HCT116 (cell line): Measurements from ENCODE around the gene TIAM2. TPM values are rescaled to one million over a fixed set of nuclear protein-coding genes. Genes with fewer than 3 reads are reported as not detected.

Source experiments
- ATAC-seq: fragments of 200-7000 bp; cut with Tn5 transposase; 2 replicates; pipeline ENCODE4 v1.9.1; 2020; ENCODE audit warnings: mild to moderate bottlenecking, moderate library complexity
- BruUV-seq: library from RNA; stranded (reverse); fragments of 400-500 nt; replicated peaks from 2 replicates; lab custom pipeline; 2021; lab: Mats Ljungman, UMichigan
- CTCF ChIA-PET: fragments of 300-600 bp; sonication (Branson Sonifier 250); formaldehyde crosslinking; loops from one replicate; lab custom pipeline; 2021; ENCODE audit warnings: antibody characterized with exemption; lab: Charles Lee
- POLR2A ChIA-PET: fragments of 300-600, 350-600 bp; sonication (Branson Sonifier 250); formaldehyde crosslinking; loops from one replicate; lab custom pipeline; 2021; ENCODE audit warnings: antibody characterized with exemption; lab: Charles Lee
- RAD21 ChIA-PET, 2 experiments: fragments of 300-600 bp; sonication (Branson Sonifier 250); formaldehyde crosslinking; loops; one replicate each; lab custom pipeline; 2023; ENCODE audit warnings: low total read pairs in 2 of 2; ENCODE audit not compliant: uncharacterized antibody in 2 of 2, unreplicated experiment in 2 of 2, low non-redundant PET in 1 of 2; lab: Charles Lee
- DNase-seq: peaks from one replicate; pipeline ENCODE4 v3.0.0-alpha.2; 2010; ENCODE audit warnings: low read depth, low spot score
- H2AFZ ChIP-seq: fragments of 200-600 bp; shearing (Covaris generic), sonication (generic); 2 replicates; pipeline ENCODE4 v1.6.1; 2017; ENCODE audit warnings: low read depth, mixed run types, mixed read lengths, antibody characterized with exemption, low read length; ENCODE audit not compliant: poor library complexity, severe bottlenecking
- H3K27ac ChIP-seq: 2 replicates; pipeline ENCODE4 v1.5.1; 2012; ENCODE audit warnings: low read depth, low read length
- H3K27me3 ChIP-seq: fragments of 200-600 bp; sonication (generic); 2 replicates; pipeline ENCODE4 v1.6.1; 2016; ENCODE audit warnings: mixed run types, low read length, mixed read lengths; ENCODE audit not compliant: insufficient read depth
- H3K36me3 ChIP-seq, 2 experiments: fragments of 200-500 bp in 1 of 2; fragments of 200-600 bp in 1 of 2; sonication (Bioruptor generic) in 1 of 2; sonication (generic) in 1 of 2; 2 replicates each; pipeline versions ENCODE4 v1.5.1 to v1.6.1; 2014 to 2016; ENCODE audit warnings: low read length in 2 of 2, inconsistent platforms in 1 of 2, mixed read lengths in 1 of 2, mixed run types in 1 of 2; ENCODE audit not compliant: insufficient read depth in 2 of 2, control insufficient read depth in 1 of 2
- H3K4me1 ChIP-seq, 2 experiments: fragments of 200-600 bp in 1 of 2; sonication (generic) in 1 of 2; 2 replicates each; pipeline versions ENCODE4 v1.5.1 to v1.6.1; 2012 to 2017; ENCODE audit warnings: low read length in 2 of 2, inconsistent platforms in 1 of 2, mild to moderate bottlenecking in 1 of 2, mixed read lengths in 1 of 2, mixed run types in 1 of 2, moderate library complexity in 1 of 2; ENCODE audit not compliant: insufficient read depth in 2 of 2, control insufficient read depth in 1 of 2
- H3K4me2 ChIP-seq: fragments of 200-600 bp; sonication (generic); 2 replicates; pipeline ENCODE4 v1.6.1; 2017; ENCODE audit warnings: mixed run types, low read length, mixed read lengths
- H3K4me3 ChIP-seq, 2 experiments: fragments of 200-600 bp in 1 of 2; sonication (generic) in 1 of 2; replicated peaks in 1 of 2; 2 replicates each; pipeline ENCODE4 v1.5.1; 2011 to 2016; ENCODE audit warnings: low read length in 2 of 2, control low read depth in 1 of 2, low read depth in 1 of 2, mild to moderate bottlenecking in 1 of 2, mixed read lengths in 1 of 2, mixed run types in 1 of 2
- H3K79me2 ChIP-seq: fragments of 200-600 bp; sonication (generic); 2 replicates; pipeline ENCODE4 v1.6.1; 2017; ENCODE audit warnings: mild to moderate bottlenecking, mixed run types, low read length, moderate library complexity, mixed read lengths; ENCODE audit not compliant: insufficient read depth
- H3K9ac ChIP-seq: fragments of 200-600 bp; sonication (generic); 2 replicates; pipeline ENCODE4 v1.6.1; 2016; ENCODE audit warnings: low read length, mixed read lengths
- H3K9me2 ChIP-seq: fragments of 200-600 bp; sonication (generic), shearing (Covaris generic); 2 replicates; pipeline ENCODE4 v1.6.1; 2017; ENCODE audit warnings: mixed run types, mild to moderate bottlenecking, moderate library complexity; ENCODE audit not compliant: insufficient read depth
- H3K9me3 ChIP-seq, 2 experiments: fragments of 200-500 bp in 1 of 2; fragments of 200-600 bp in 1 of 2; sonication (Bioruptor generic) in 1 of 2; sonication (generic) in 1 of 2; 2 replicates each; pipeline ENCODE4 v1.6.1; 2014 to 2017; ENCODE audit warnings: low read length in 2 of 2, mixed read lengths in 2 of 2, inconsistent platforms in 1 of 2, low read depth in 1 of 2, mild to moderate bottlenecking in 1 of 2, mixed run types in 1 of 2, moderate library complexity in 1 of 2; ENCODE audit not compliant: control insufficient read depth in 1 of 2, insufficient read depth in 1 of 2
- H4K20me1 ChIP-seq: fragments of 200-600 bp; sonication (generic), shearing (Covaris generic); 2 replicates; pipeline ENCODE4 v1.6.1; 2017; ENCODE audit warnings: mixed run types, mild to moderate bottlenecking, moderate library complexity; ENCODE audit not compliant: insufficient read depth
- CBX3 ChIP-seq: IDR thresholded peaks from 2 replicates; pipeline ENCODE4 v1.6.1; 2012; ENCODE audit warnings: low read depth
- EGR1 ChIP-seq: IDR thresholded peaks from 2 replicates; pipeline ENCODE4 v1.6.1; 2012; ENCODE audit warnings: low read depth
- EZH2 ChIP-seq: fragments of 200-600 bp; sonication (generic); IDR thresholded peaks from 2 replicates; pipeline ENCODE4 v1.6.1; 2017; ENCODE audit warnings: antibody characterized with exemption, mixed run types
- JUND ChIP-seq: IDR thresholded peaks from 2 replicates; pipeline ENCODE4 v1.6.1; 2012
- RAD21 ChIP-seq: IDR thresholded peaks from 2 replicates; pipeline ENCODE4 v1.6.1; 2012; ENCODE audit warnings: low read depth, mild to moderate bottlenecking
- SRF ChIP-seq: IDR thresholded peaks from 2 replicates; pipeline ENCODE4 v1.6.1; 2012; ENCODE audit warnings: low read depth
- TCF7L2 ChIP-seq: IDR thresholded peaks from 2 replicates; pipeline ENCODE4 v1.7.0; 2011; ENCODE audit warnings: borderline replicate concordance, inconsistent platforms; ENCODE audit not compliant: insufficient read depth, insufficient read length; ENCODE audit errors: extremely low read depth
- YY1 ChIP-seq: IDR thresholded peaks from 2 replicates; pipeline ENCODE4 v1.6.1; 2011; ENCODE audit warnings: low read length, low read depth, moderate library complexity, mild to moderate bottlenecking; ENCODE audit not compliant: insufficient replicate concordance; ENCODE audit errors: extremely low read depth
- ZFX ChIP-seq: fragments of 450-650 bp; IDR thresholded peaks from 2 replicates; pipeline ENCODE4 v1.6.1; 2017
- ZNF274 ChIP-seq: fragments of 200-500 bp; sonication (Bioruptor generic); IDR thresholded peaks from 2 replicates; pipeline ENCODE4 v1.6.1; 2014; ENCODE audit warnings: mild to moderate bottlenecking, low read depth, low read length, inconsistent platforms
- intact Hi-C: fragments of 100-400 bp; cut with micrococcal nuclease; formaldehyde crosslinking; loops from 2 replicates; pipeline ENCODE4 v1.10.0; 2022
- total RNA-seq: library from RNA; stranded (reverse); gene quantifications from one replicate; pipeline ENCODE4 v1.2.1, GENCODE V29; 2021; ENCODE audit not compliant: unreplicated experiment
- TF ChIP-seq, protein P1 (sequence below): IDR thresholded peaks from 2 replicates; pipeline ENCODE4 v1.6.1; 2012
- TF ChIP-seq, protein P2 (sequence below), 3 experiments: fragments of 200-600 bp in 1 of 3; sonication (generic) in 1 of 3; IDR thresholded peaks in 2 of 3; conservative IDR thresholded peaks in 1 of 3; 2 replicates each; pipeline ENCODE4 v1.5.1; 2012 to 2017; ENCODE audit warnings: low read depth in 2 of 3, low read length in 2 of 3, antibody characterized with exemption in 1 of 3, borderline replicate concordance in 1 of 3, control low read depth in 1 of 3, mild to moderate bottlenecking in 1 of 3, mixed read lengths in 1 of 3, mixed run types in 1 of 3, moderate library complexity in 1 of 3; ENCODE audit not compliant: insufficient read depth in 1 of 3

The TIAM2 gene
- total RNA-seq, 1 experiment from 2014 or later = 9.4 TPM

DNA sequence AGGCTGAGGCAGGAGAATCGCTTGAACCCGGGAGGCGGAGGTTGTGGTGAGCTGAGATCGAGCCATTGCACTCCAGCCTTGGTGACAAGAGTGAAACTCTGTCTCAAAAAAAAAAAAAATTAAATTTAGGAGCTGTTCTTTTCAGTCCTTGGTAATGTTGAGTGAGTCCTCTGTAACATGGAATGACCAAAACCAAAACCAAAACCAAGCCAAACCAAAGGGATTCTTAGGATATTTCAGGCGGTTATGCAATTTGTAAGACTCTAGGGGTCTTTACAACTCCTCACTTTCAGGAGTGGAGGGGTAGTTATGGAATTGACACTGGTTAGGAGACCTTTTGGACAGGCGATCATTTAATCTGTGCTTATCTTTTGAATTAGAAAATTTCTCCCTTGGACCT is 15.8 kb downstream of the TIAM2 start:
- no peak overlapping the region for H3K4me2 ChIP-seq
- H3K9ac ChIP-seq = no peak overlapping the region
- no peaks in the 10 kb centered on the region for H3K9me3 ChIP-seq
- H3K4me1 ChIP-seq = no peaks in the 10 kb centered on the region
- RAD21 ChIA-PET = no interaction called here
- H4K20me1 ChIP-seq = no peaks in the 10 kb centered on the region
- POLR2A ChIA-PET = no interaction called here
- no peak overlapping the region for H3K27ac ChIP-seq
- no peaks in the 10 kb centered on the region for H3K36me3 ChIP-seq
- H3K27me3 ChIP-seq = no peaks in the 10 kb centered on the region
- no TSS peak for BruUV-seq
- TF ChIP-seq EGR1 (no peak), EZH2 (no peak), RAD21 (no peak), SRF (no peak), JUND (no peak), YY1 (no peak), ZFX (no peak), TCF7L2 (no peak), CBX3 (no peak), ZNF274 (no peak)
- TF ChIP-seq, protein P1, sequence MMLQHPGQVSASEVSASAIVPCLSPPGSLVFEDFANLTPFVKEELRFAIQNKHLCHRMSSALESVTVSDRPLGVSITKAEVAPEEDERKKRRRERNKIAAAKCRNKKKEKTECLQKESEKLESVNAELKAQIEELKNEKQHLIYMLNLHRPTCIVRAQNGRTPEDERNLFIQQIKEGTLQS = no peak
- TF ChIP-seq, protein P2, sequence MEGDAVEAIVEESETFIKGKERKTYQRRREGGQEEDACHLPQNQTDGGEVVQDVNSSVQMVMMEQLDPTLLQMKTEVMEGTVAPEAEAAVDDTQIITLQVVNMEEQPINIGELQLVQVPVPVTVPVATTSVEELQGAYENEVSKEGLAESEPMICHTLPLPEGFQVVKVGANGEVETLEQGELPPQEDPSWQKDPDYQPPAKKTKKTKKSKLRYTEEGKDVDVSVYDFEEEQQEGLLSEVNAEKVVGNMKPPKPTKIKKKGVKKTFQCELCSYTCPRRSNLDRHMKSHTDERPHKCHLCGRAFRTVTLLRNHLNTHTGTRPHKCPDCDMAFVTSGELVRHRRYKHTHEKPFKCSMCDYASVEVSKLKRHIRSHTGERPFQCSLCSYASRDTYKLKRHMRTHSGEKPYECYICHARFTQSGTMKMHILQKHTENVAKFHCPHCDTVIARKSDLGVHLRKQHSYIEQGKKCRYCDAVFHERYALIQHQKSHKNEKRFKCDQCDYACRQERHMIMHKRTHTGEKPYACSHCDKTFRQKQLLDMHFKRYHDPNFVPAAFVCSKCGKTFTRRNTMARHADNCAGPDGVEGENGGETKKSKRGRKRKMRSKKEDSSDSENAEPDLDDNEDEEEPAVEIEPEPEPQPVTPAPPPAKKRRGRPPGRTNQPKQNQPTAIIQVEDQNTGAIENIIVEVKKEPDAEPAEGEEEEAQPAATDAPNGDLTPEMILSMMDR (IDR thresholded peaks at IDR 0.05 in 2 of 3, conservative IDR thresholded peaks at IDR 0.05 in 1 of 3; ENCODE audit: borderline replicate concordance in 1 of 3, insufficient read depth in 1 of 3, low read depth in 2 of 3, low read length in 2 of 3) = no peak
- no peaks in the 10 kb centered on the region for H3K79me2 ChIP-seq
- H2AFZ ChIP-seq = no peak overlapping the region
- ATAC-seq (no peak), DNase-seq (no peak)
- intact Hi-C loops = no loop called here
- H3K4me3 ChIP-seq = no peak overlapping the region
- no peaks in the 10 kb centered on the region for H3K9me2 ChIP-seq
- CTCF ChIA-PET = no interaction called here
